Measurements from ENCODE around the gene CCDC171.

CCDC171 gene

DNA sequence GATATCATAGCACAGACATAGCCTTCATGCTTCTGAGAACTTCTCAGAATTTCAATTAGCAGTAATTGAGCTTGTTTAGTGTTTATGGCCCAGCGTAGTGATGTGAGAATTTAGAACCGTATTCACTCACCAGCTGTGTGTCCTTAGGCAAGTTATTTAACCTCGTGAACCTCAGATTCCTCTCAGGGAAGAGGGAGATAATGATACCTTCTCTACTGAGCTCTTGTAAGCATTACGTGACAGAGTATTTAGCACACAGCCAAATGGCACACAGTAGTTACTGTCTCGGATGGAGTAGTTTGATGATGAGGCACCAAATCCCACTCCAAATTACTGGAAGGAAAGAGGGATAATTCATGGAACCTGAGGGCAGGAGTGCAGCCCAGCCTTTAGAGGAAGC lies 429.3 kb downstream of the CCDC171 start:
- no peak for DNase-seq

GRCh38 chr9:15999422-16000339 lies 446.8 kb downstream of the CCDC171 start:
- no peak for DNase-seq

DNA sequence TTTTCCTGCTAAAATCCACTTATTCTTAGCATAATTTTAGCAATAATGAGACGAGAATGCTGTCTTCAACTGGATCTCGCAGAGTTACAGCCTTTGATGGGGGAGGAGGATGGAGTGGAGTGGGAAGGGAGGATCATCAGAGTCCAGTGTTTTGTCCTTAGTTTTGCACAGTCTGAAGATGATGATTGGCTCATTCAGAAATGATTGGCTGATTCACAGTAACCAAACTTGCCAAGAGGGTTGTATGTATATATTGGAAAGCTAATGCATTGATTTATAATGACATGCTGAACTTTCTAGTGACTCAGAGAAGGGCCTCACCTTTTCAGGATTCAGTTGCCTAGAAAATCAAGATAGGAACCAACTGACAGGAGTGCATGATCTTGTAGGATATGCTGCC lies 448.0 kb downstream of the CCDC171 start:
- no peak for DNase-seq

DNA sequence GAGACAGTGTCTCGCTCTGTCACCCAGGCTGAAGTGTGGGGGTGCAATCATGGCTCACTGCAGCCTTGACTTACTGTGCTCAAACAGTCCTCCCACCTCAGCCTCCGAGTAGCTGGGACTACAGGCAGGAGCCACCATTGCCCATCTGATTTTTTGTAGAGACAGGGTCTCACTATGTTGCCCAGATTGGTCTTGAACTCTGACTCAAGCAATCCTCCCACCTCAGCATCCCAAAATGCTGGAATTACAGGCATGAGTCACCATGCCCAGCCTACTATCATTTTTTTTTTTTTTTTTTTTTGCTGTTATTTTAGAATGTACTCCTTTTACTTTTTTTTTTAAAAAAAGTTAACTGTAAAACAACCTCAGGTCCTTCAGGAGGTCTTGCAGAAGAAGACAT lies 449.0 kb downstream of the CCDC171 start:
- DNase-seq = no peak

DNA sequence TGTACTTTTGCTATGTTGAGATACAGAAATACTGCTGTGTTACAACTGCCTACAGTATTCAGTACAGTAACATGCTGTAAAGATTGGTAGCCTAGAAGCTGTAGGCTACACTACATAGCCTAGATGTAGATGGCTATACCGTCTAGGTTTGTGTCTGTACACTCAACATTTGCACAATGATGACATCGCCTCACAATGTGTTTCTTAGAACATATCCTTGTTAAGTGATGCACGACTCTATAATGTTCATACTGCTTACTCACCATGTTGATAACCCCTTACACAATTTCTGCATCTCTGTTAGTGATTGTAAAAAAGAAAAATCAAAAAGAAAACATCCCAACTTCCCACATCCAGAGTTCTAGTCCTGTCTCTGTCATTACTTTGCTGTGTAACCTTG lies 450.0 kb downstream of the CCDC171 start:
- no peak for DNase-seq

GRCh38 chr9:16003785-16004184 lies 450.9 kb downstream of the CCDC171 start:
- DNase-seq = no peak

DNA sequence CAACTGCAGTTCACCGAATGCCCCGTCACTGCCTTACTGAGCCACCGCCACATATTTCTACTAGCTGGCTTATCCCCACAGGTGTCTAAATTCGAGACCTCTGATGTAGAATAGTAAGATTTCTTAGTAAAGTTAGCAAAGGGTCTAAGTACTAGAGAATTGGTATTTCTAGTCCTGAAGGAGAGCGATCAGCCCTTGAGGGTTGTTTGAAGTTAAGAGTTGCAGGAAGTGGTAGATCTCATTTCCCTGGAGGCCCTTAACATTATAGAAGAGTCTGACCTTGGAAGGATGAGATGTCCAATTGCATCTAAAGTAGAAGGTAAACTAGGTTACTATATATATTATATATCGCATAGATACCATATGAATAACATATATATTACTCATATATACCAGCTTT lies 451.8 kb downstream of the CCDC171 start:
- DNase-seq = no peak

GRCh38 chr9:16010221-16010620 lies 457.4 kb downstream of the CCDC171 start:
- DNase-seq = no peak

GRCh38 chr9:16012621-16013020 lies 459.8 kb downstream of the CCDC171 start:
- no peak for DNase-seq

- no peak for DNase-seq
Measured at GRCh38 chr9:16013366-16013765, 460.5 kb downstream of the CCDC171 start.

DNA sequence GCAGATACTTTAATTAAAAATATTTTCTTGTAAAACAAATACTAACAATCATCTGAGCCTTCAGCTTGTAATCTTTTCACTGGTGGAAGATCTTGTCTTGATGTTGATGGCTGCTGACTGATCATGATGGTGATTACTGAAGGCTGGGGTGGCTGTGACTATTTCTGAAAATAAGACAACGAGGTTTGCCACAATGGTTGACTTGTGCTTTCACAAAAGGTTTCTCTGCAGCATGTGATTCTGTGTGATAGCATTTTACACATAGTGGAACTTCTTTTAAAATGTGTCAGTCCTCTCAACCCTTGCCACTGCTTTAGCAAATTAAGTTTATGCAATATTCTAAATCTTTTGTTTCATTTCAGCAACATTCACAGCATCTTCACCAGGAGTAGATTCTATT lies 461.0 kb downstream of the CCDC171 start:
- DNase-seq = no peak

GRCh38 chr9:16022228-16022627 lies 469.4 kb downstream of the CCDC171 start:
- no peak for DNase-seq

GRCh38 chr9:16023446-16023845 lies 470.6 kb downstream of the CCDC171 start:
- DNase-seq = no peak
